Gastroesophageal sphincter (tissue), 4 donors: ENCODE results near the gene IRX4. TPM values are rescaled to one million over a fixed set of nuclear protein-coding genes. Genes with fewer than 3 reads are reported as not detected.

Source experiments
- ATAC-seq: fragments of 150-250 bp; one replicate; pipeline ENCODE4 v1.9.1; 2016; ENCODE audit warnings: mild to moderate bottlenecking, moderate library complexity
- H3K27ac ChIP-seq, 4 donors: fragments of 200-600 bp; sonication (generic) in 3 of 4; 1 replicate in 3 of 4; 2 replicates in 1 of 4; pipeline ENCODE4 v1.5.1; 2016 to 2019
- H3K27me3 ChIP-seq: fragments of 200-600 bp; sonication (generic); one replicate; pipeline ENCODE4 v1.5.1; 2019
- H3K36me3 ChIP-seq, 2 donors: fragments of 200-600 bp; sonication (generic); one replicate each; pipeline ENCODE4 v1.5.1; 2019; ENCODE audit warnings: control low read depth in 1 of 2
- H3K4me1 ChIP-seq, 3 donors: fragments of 200-600 bp; sonication (generic); 1 replicate in 2 of 3; 2 replicates in 1 of 3; pipeline ENCODE4 v1.5.1; 2016 to 2019; ENCODE audit warnings: control low read depth in 2 of 3
- H3K4me3 ChIP-seq, 2 donors: fragments of 200-600 bp; sonication (generic); one replicate each; pipeline ENCODE4 v1.5.1; 2019; ENCODE audit warnings: mild to moderate bottlenecking in 1 of 2, moderate library complexity in 1 of 2
- H3K9me3 ChIP-seq, 3 donors: fragments of 200-600 bp; sonication (generic); one replicate each; pipeline ENCODE4 v1.5.1; 2017 to 2019; ENCODE audit warnings: control low read depth in 2 of 3
- CTCF ChIP-seq, 4 experiments: fragments of 200-600 bp in 2 of 4; fragments of 450-650 bp in 2 of 4; sonication (generic) in 1 of 4; IDR thresholded peaks; one replicate each; pipeline ENCODE4 v1.5.1; 2017 to 2019; ENCODE audit warnings: antibody characterized with exemption in 4 of 4, mild to moderate bottlenecking in 2 of 4, moderate library complexity in 2 of 4
- EP300 ChIP-seq: sonication (generic); formaldehyde crosslinking; IDR thresholded peaks from one replicate; pipeline ENCODE4 v1.6.1; 2017; ENCODE audit warnings: antibody characterized with exemption, mild to moderate bottlenecking
- POLR2A ChIP-seq, 2 donors: fragments of 450-650 bp; IDR thresholded peaks; one replicate each; pipeline ENCODE4 v1.6.1; 2017; ENCODE audit warnings: antibody characterized with exemption in 2 of 2, mild to moderate bottlenecking in 2 of 2, moderate library complexity in 1 of 2
- POLR2AphosphoS5 ChIP-seq: sonication (generic); formaldehyde crosslinking; IDR thresholded peaks from one replicate; pipeline ENCODE4 v1.6.1; 2017; ENCODE audit warnings: antibody characterized with exemption
- WGBS, 2 donors: methylation state at CpG; one replicate each; pipeline ENCODE4 v1.1.5; 2018; ENCODE audit warnings: low coverage in 1 of 2; 5-methylcytosine and 5-hydroxymethylcytosine counted together
- total RNA-seq, 4 donors: library from RNA; depleted of rRNA; stranded (reverse); fragments of >200 nt; gene quantifications; one replicate each; pipeline ENCODE4 v1.1.0, GENCODE V29; 2016

IRX4 gene
- total RNA-seq, 4 donors from 2014 or later = 0.96 TPM; not detected in 3

- no CpG with 5 or more reads among the region's 79 CpGs for WGBS, 2 donors
- Histone ChIP-seq H3K9me3 (no peaks in the 10 kb centered on the region), H3K27ac (no peak overlapping the region), H3K27me3 (peaks cover 100% of the 10 kb centered on the region), H3K4me1 (peaks cover 0 to 61% (median 24%) of the 10 kb centered on the region in 3 donors), H3K4me3 (no peak overlapping the region), H3K36me3 (no peaks in the 10 kb centered on the region)
- TF ChIP-seq CTCF (IDR thresholded peaks at IDR 0.05) (no peak), POLR2A (IDR thresholded peaks at IDR 0.05) (no peak), EP300 (no peak), POLR2AphosphoS5 (no peak)
- no peak for ATAC-seq
These were observed 4.5 kb downstream of the IRX4 start for GRCh38 chr5:1878050-1878849.

GRCh38 chr5:1877103-1878049 lies 5.3 kb downstream of the IRX4 start:
- 20 to 25% methylated on average over 5 to 11 of the region's 46 CpGs for WGBS, 2 donors
- Histone ChIP-seq H3K9me3 (no peaks in the 10 kb centered on the region), H3K4me1 (peaks cover 0 to 52% (median 19%) of the 10 kb centered on the region in 3 donors), H3K36me3 (no peaks in the 10 kb centered on the region), H3K27ac (no peak overlapping the region), H3K4me3 (no peak overlapping the region), H3K27me3 (peaks cover 100% of the 10 kb centered on the region)
- ATAC-seq = no peak
- TF ChIP-seq POLR2A (IDR thresholded peaks at IDR 0.05) (no peak), EP300 (no peak), POLR2AphosphoS5 (no peak), CTCF (IDR thresholded peaks at IDR 0.05) (no peak)

GRCh38 chr5:1876660-1877064 lies 6.1 kb downstream of the IRX4 start:
- no peak for TF ChIP-seq POLR2A (IDR thresholded peaks at IDR 0.05)
- TF ChIP-seq EP300 = no peak
- no peak for TF ChIP-seq CTCF (IDR thresholded peaks at IDR 0.05)
- no peak for TF ChIP-seq POLR2AphosphoS5
- ATAC-seq = no peak
- Histone ChIP-seq H3K9me3 (no peaks in the 10 kb centered on the region), H3K27ac (no peak overlapping the region), H3K4me1 (peaks cover 0 to 45% (median 11%) of the 10 kb centered on the region in 3 donors), H3K27me3 (peaks cover 100% of the 10 kb centered on the region), H3K4me3 (peak overlapping the region in 1 of 2 donors; percentile 9), H3K36me3 (no peaks in the 10 kb centered on the region)
- no CpG with 5 or more reads among the region's 43 CpGs for WGBS, 2 donors

- peak; percentile 24 for ATAC-seq
- no peak overlapping the region for H3K27ac ChIP-seq
- peak overlapping the region in 1 of 2 donors; percentile 9 for H3K4me3 ChIP-seq
- peaks cover 100% of the 10 kb centered on the region for H3K27me3 ChIP-seq
- H3K36me3 ChIP-seq = no peaks in the 10 kb centered on the region
- peaks cover 0 to 40% (median 10%) of the 10 kb centered on the region in 3 donors for H3K4me1 ChIP-seq
- WGBS, 2 donors = 1 to 2% methylated on average over 8 to 15 of the region's 61 CpGs
- H3K9me3 ChIP-seq = no peaks in the 10 kb centered on the region
- TF ChIP-seq POLR2AphosphoS5 (no peak), POLR2A (IDR thresholded peaks at IDR 0.05) (no peak), CTCF (IDR thresholded peaks at IDR 0.05) (no peak), EP300 (no peak)
These were observed 6.7 kb downstream of the IRX4 start for GRCh38 chr5:1875843-1876659.
